ENCODE results near the gene TBCCD1. TPM values are rescaled to one million over a fixed set of nuclear protein-coding genes. Genes with fewer than 3 reads are reported as not detected.

TBCCD1 gene
- total and polyA plus RNA-seq, 2 of the 8 experiments (the other 6 are each of a cell fraction or from before 2014, with no cell fraction given), result 11.3 to 13.9 TPM

Other genes with a start within 250 kb of the TBCCD1 start
- 0.30 TPM in 1 of 2 replicates, not detected in the other for gene DGKG, start 205.1 kb downstream of the TBCCD1 start, total RNA-seq (2021; fragmentation: NEBNext Ultra II Directional; extraction: Animal tissue kit (Norgen Biotek cat#: 25700))
- 0.13 and 0.48 TPM in 2 replicates for gene DGKG, start 205.1 kb downstream of the TBCCD1 start, polyA plus RNA-seq (2011; rRNA removed)
- 0.90 and 1.8 TPM in 2 replicates for gene CRYGS, start 23.0 kb downstream of the TBCCD1 start, total RNA-seq (2021; fragmentation: NEBNext Ultra II Directional; extraction: Animal tissue kit (Norgen Biotek cat#: 25700))
- gene CRYGS, start 23.0 kb downstream of the TBCCD1 start, polyA plus RNA-seq (2011; rRNA removed), result 1.3 and 1.5 TPM in 2 replicates
- 63.9 and 67.7 TPM in 2 replicates for gene DNAJB11, start 3.4 kb upstream of the TBCCD1 start, total RNA-seq (2021; fragmentation: NEBNext Ultra II Directional; extraction: Animal tissue kit (Norgen Biotek cat#: 25700))
- 14.3 and 14.6 TPM in 2 replicates for gene DNAJB11, start 3.4 kb upstream of the TBCCD1 start, polyA plus RNA-seq (2011; rRNA removed)
- gene AHSG, start 45.7 kb upstream of the TBCCD1 start, total RNA-seq (2021; fragmentation: NEBNext Ultra II Directional; extraction: Animal tissue kit (Norgen Biotek cat#: 25700)), result 0.78 and 1.1 TPM in 2 replicates
- gene AHSG, start 45.7 kb upstream of the TBCCD1 start, polyA plus RNA-seq (2011; rRNA removed), result 0.68 and 0.86 TPM in 2 replicates
- not detected in 2 replicates for gene FETUB, start 73.1 kb upstream of the TBCCD1 start, total RNA-seq (2021; fragmentation: NEBNext Ultra II Directional; extraction: Animal tissue kit (Norgen Biotek cat#: 25700))
- gene FETUB, start 73.1 kb upstream of the TBCCD1 start, polyA plus RNA-seq (2011; rRNA removed), result 0.15 TPM in 1 of 2 replicates, not detected in the other
- 0.15 TPM in 1 of 2 replicates, not detected in the other for gene HRG, start 98.7 kb upstream of the TBCCD1 start, total RNA-seq (2021; fragmentation: NEBNext Ultra II Directional; extraction: Animal tissue kit (Norgen Biotek cat#: 25700))
- 0.03 TPM in 1 of 2 replicates, not detected in the other for gene HRG, start 98.7 kb upstream of the TBCCD1 start, polyA plus RNA-seq (2011; rRNA removed)
- gene KNG1, start 150.0 kb upstream of the TBCCD1 start, total RNA-seq (2021; fragmentation: NEBNext Ultra II Directional; extraction: Animal tissue kit (Norgen Biotek cat#: 25700)), result 0.31 TPM in 1 of 2 replicates, not detected in the other
- 0.05 TPM in 1 of 2 replicates, not detected in the other for gene KNG1, start 150.0 kb upstream of the TBCCD1 start, polyA plus RNA-seq (2011; rRNA removed)
- gene EIF4A2, start 216.2 kb upstream of the TBCCD1 start, total RNA-seq (2021; fragmentation: NEBNext Ultra II Directional; extraction: Animal tissue kit (Norgen Biotek cat#: 25700)), result 596 and 604 TPM in 2 replicates
- 401 and 527 TPM in 2 replicates for gene EIF4A2, start 216.2 kb upstream of the TBCCD1 start, polyA plus RNA-seq (2011; rRNA removed)
- gene RFC4, start 239.1 kb upstream of the TBCCD1 start, total RNA-seq (2021; fragmentation: NEBNext Ultra II Directional; extraction: Animal tissue kit (Norgen Biotek cat#: 25700)), result 86.9 and 100 TPM in 2 replicates
- 17.5 and 21.8 TPM in 2 replicates for gene RFC4, start 239.1 kb upstream of the TBCCD1 start, polyA plus RNA-seq (2011; rRNA removed)